ENCODE data around the gene KIF4A. TPM values are rescaled to one million over a fixed set of nuclear protein-coding genes. Genes with fewer than 3 reads are reported as not detected.

Gene KIF4A
- total RNA-seq, 1 experiment from 2014 or later, result 40.3 TPM

- TF ChIP-seq CTCF (IDR thresholded peaks at IDR 0.05 in 2 of 3, conservative IDR thresholded peaks at IDR 0.05 in 1 of 3; ENCODE audit: borderline replicate concordance in 1 of 3, insufficient read depth in 1 of 3, low read depth in 2 of 3, low read length in 2 of 3) (no peak), CBX3 (IDR thresholded peaks at IDR 0.05; ENCODE audit: low read depth) (no peak), EGR1 (IDR thresholded peaks at IDR 0.05; ENCODE audit: low read depth) (no peak), ZBTB33 (IDR thresholded peaks at IDR 0.05; ENCODE audit: extremely low read depth, insufficient replicate concordance, low read length) (no peak), FOSL1 (IDR thresholded peaks at IDR 0.05; ENCODE audit: low read depth) (no peak), REST (IDR thresholded peaks at IDR 0.05; ENCODE audit: low read depth) (no peak), EZH2 (IDR thresholded peaks at IDR 0.05) (no peak), POLR2A (IDR thresholded peaks at IDR 0.05; ENCODE audit: borderline replicate concordance, extremely low read depth, insufficient read depth, insufficient read length) (no peak), RAD21 (IDR thresholded peaks at IDR 0.05; ENCODE audit: low read depth) (no peak), ZNF274 (IDR thresholded peaks at IDR 0.05; ENCODE audit: low read depth, low read length) (no peak), ATF3 (IDR thresholded peaks at IDR 0.05) (no peak), TCF7L2 (IDR thresholded peaks at IDR 0.05; ENCODE audit: borderline replicate concordance, extremely low read depth, insufficient read depth, insufficient read length) (no peak), MAX (IDR thresholded peaks at IDR 0.05) (no peak)
- DNase-seq (ENCODE audit: low read depth, low spot score) (no peak), ATAC-seq (no peak)
- Histone ChIP-seq H3K4me1 (ENCODE audit: control insufficient read depth in 1 of 2, insufficient read depth in 2 of 2, low read length in 2 of 2) (peaks cover 2 to 22% of the 10 kb centered on the region in 2 experiments; a peak in 2 of 4 replicates), H3K36me3 (ENCODE audit: control insufficient read depth in 1 of 2, insufficient read depth in 2 of 2, low read length in 2 of 2) (no peaks in the 10 kb centered on the region), H3K4me2 (ENCODE audit: low read length) (peak overlapping the region; percentile 91), H4K20me1 (ENCODE audit: insufficient read depth) (no peaks in the 10 kb centered on the region), H2AFZ (ENCODE audit: low read depth, low read length, poor library complexity, severe bottlenecking) (no peak overlapping the region), H3K9me2 (ENCODE audit: insufficient read depth) (no peaks in the 10 kb centered on the region), H3K27ac (ENCODE audit: low read depth, low read length) (peak overlapping the region; percentile 71), H3K9me3 (ENCODE audit: control insufficient read depth in 1 of 2, insufficient read depth in 1 of 2, low read depth in 1 of 2, low read length in 2 of 2) (no peaks in the 10 kb centered on the region), H3K79me2 (ENCODE audit: insufficient read depth, low read length) (no peaks in the 10 kb centered on the region), H3K27me3 (ENCODE audit: insufficient read depth, low read length) (no peaks in the 10 kb centered on the region), H3K9ac (ENCODE audit: low read length) (peak overlapping the region; percentile 64), H3K4me3 (replicated peaks in 1 of 2; ENCODE audit: low read depth in 1 of 2, low read length in 2 of 2) (peak overlapping the region; percentile 51 to 66)
- intact Hi-C loops (cut with micrococcal nuclease), result no loop called here
- ChIA-PET RAD21 (ENCODE audit: low non-redundant PET in 1 of 2, low total read pairs in 2 of 2, uncharacterized antibody in 2 of 2, unreplicated experiment in 2 of 2) (no interaction called here), POLR2A (no interaction called here), CTCF (interaction anchor here (0.6 to 1.5 kb wide), 6 partner anchors 10 to 336 kb away, joined by 3 to 8 read pairs (median 3); partner anchors contain the start of genes GDPD2 and IGBP1)
- BruUV-seq (replicated peaks), result no TSS peak
These were observed 143.3 kb downstream of the KIF4A start for GRCh38 chrX:70432936-70433847.

All from HCT116 (cell line).